Hepatocyte (in vitro differentiated cells): ENCODE measurements around the gene PCBP1. TPM values are rescaled to one million over a fixed set of nuclear protein-coding genes. Genes with fewer than 3 reads are reported as not detected.
"Not testable (repeated sequence)": the region's sequence is repeated elsewhere in the genome, so short reads cannot be mapped to it uniquely, and the experiment has no call there.

Experiments used
- DNase-seq: peaks from one replicate; pipeline ENCODE4 v3.0.0-alpha.2; 2016; ENCODE audit warnings: low spot score
- H2AFZ ChIP-seq: fragments of 200-600 bp; sonication (generic); 2 replicates; pipeline ENCODE4 v1.6.0; 2016; ENCODE audit warnings: antibody characterized with exemption, mild to moderate bottlenecking
- H3K27ac ChIP-seq: fragments of 200-600 bp; sonication (generic); 2 replicates; pipeline ENCODE4 v1.5.1; 2016; ENCODE audit warnings: mild to moderate bottlenecking
- H3K27me3 ChIP-seq: fragments of 200-600 bp; sonication (generic); 2 replicates; pipeline ENCODE4 v1.6.1; 2016
- H3K36me3 ChIP-seq: fragments of 200-600 bp; sonication (generic); replicated peaks from 2 replicates; pipeline ENCODE4 v1.5.1; 2016; ENCODE audit warnings: low read depth; ENCODE audit not compliant: insufficient read depth
- H3K4me1 ChIP-seq: fragments of 200-600 bp; sonication (generic); 2 replicates; pipeline ENCODE4 v1.5.1; 2016; ENCODE audit warnings: mild to moderate bottlenecking, moderate library complexity; ENCODE audit not compliant: insufficient read depth
- H3K4me2 ChIP-seq: fragments of 200-600 bp; sonication (generic); 2 replicates; pipeline ENCODE4 v1.6.0; 2016
- H3K4me3 ChIP-seq: fragments of 200-600 bp; sonication (generic); 2 replicates; pipeline ENCODE4 v1.5.1; 2016; ENCODE audit warnings: mild to moderate bottlenecking
- H3K79me2 ChIP-seq: fragments of 200-600 bp; sonication (generic); 2 replicates; pipeline ENCODE4 v1.6.0; 2017; ENCODE audit warnings: mild to moderate bottlenecking
- H3K9me2 ChIP-seq: fragments of 200-600 bp; sonication (generic); replicated peaks from 2 replicates; pipeline ENCODE4 v1.6.0; 2017; ENCODE audit warnings: mild to moderate bottlenecking; ENCODE audit not compliant: insufficient read depth
- H3K9me3 ChIP-seq: fragments of 200-600 bp; sonication (generic); 2 replicates; pipeline ENCODE4 v1.5.1; 2016; ENCODE audit warnings: low read depth, mild to moderate bottlenecking
- H4K20me1 ChIP-seq: fragments of 200-600 bp; sonication (generic); 2 replicates; pipeline ENCODE4 v1.6.0; 2016; ENCODE audit warnings: mild to moderate bottlenecking; ENCODE audit not compliant: insufficient read depth, poor library complexity, severe bottlenecking
- EZH2 ChIP-seq: fragments of 200-600 bp; sonication (generic); IDR thresholded peaks from 2 replicates; pipeline ENCODE4 v1.6.1; 2016; ENCODE audit warnings: antibody characterized with exemption, mild to moderate bottlenecking, borderline replicate concordance
- EZH2phosphoT487 ChIP-seq: fragments of 200-600 bp; sonication (generic); IDR thresholded peaks from one replicate; pipeline ENCODE4 v1.6.1; 2018; ENCODE audit warnings: antibody characterized with exemption, mild to moderate bottlenecking, low read depth, moderate library complexity; ENCODE audit not compliant: unreplicated experiment, severe bottlenecking
- WGBS: methylation state at CpG from one replicate; pipeline ENCODE4 v1.1.6; 2016; ENCODE audit warnings: low lambda C conversion rate; ENCODE audit errors: missing lambda C conversion rate; 5-methylcytosine and 5-hydroxymethylcytosine counted together
- polyA plus RNA-seq: library from polyadenylated mRNA; unstranded; fragments of >200 nt; fragmentation: Nextera tagmentation; extraction: Ambion mirVana; gene quantifications from 2 replicates; pipeline ENCODE4 v1.2.1, GENCODE V29; 2016
- total RNA-seq: library from RNA; depleted of rRNA; stranded (reverse); fragments of >200 nt; gene quantifications from 2 replicates; pipeline ENCODE4 v1.2.3, GENCODE V29; 2014
- TF ChIP-seq, protein P1 (sequence below): fragments of 200-600 bp; sonication (generic); IDR thresholded peaks from 2 replicates; pipeline ENCODE4 v1.5.1; 2016; ENCODE audit warnings: antibody characterized with exemption, mild to moderate bottlenecking; ENCODE audit not compliant: poor library complexity

The PCBP1 gene
- total and polyA plus RNA-seq, 2 experiments from 2014 or later: 97.1 to 183 TPM

- no peak overlapping the region for H3K27ac ChIP-seq
- no peaks in the 10 kb centered on the region for H4K20me1 ChIP-seq
- H3K9me2 ChIP-seq: no peaks in the 10 kb centered on the region
- no peaks in the 10 kb centered on the region for H3K9me3 ChIP-seq
- no peak overlapping the region for H3K4me3 ChIP-seq
- H2AFZ ChIP-seq: no peak overlapping the region
- no peaks in the 10 kb centered on the region for H3K79me2 ChIP-seq
- WGBS: 90% methylated on average over 1 of the region's 1 CpG
- DNase-seq: no peak
- no peaks in the 10 kb centered on the region for H3K27me3 ChIP-seq
- H3K4me1 ChIP-seq: no peaks in the 10 kb centered on the region
- no peaks in the 10 kb centered on the region for H3K36me3 ChIP-seq
- no peak overlapping the region for H3K4me2 ChIP-seq
- TF ChIP-seq, protein P1, sequence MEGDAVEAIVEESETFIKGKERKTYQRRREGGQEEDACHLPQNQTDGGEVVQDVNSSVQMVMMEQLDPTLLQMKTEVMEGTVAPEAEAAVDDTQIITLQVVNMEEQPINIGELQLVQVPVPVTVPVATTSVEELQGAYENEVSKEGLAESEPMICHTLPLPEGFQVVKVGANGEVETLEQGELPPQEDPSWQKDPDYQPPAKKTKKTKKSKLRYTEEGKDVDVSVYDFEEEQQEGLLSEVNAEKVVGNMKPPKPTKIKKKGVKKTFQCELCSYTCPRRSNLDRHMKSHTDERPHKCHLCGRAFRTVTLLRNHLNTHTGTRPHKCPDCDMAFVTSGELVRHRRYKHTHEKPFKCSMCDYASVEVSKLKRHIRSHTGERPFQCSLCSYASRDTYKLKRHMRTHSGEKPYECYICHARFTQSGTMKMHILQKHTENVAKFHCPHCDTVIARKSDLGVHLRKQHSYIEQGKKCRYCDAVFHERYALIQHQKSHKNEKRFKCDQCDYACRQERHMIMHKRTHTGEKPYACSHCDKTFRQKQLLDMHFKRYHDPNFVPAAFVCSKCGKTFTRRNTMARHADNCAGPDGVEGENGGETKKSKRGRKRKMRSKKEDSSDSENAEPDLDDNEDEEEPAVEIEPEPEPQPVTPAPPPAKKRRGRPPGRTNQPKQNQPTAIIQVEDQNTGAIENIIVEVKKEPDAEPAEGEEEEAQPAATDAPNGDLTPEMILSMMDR: no peak
- TF ChIP-seq EZH2 (no peak), EZH2phosphoT487 (no peak)
Measured at GRCh38 chr2:70049255-70049654, 38.0 kb upstream of the PCBP1 start.

GRCh38 chr2:70050631-70051425, 36.4 kb upstream of the PCBP1 start:
- no peak overlapping the region for H3K27ac ChIP-seq
- H3K79me2 ChIP-seq: no peaks in the 10 kb centered on the region
- H4K20me1 ChIP-seq: no peaks in the 10 kb centered on the region
- TF ChIP-seq EZH2phosphoT487 (no peak), EZH2 (no peak)
- TF ChIP-seq, protein P1: no peak
- H3K9me2 ChIP-seq: no peaks in the 10 kb centered on the region
- H2AFZ ChIP-seq: no peak overlapping the region
- H3K36me3 ChIP-seq: no peaks in the 10 kb centered on the region
- no peak overlapping the region for H3K4me3 ChIP-seq
- DNase-seq: no peak
- no peak overlapping the region for H3K4me2 ChIP-seq
- H3K9me3 ChIP-seq: no peaks in the 10 kb centered on the region
- H3K27me3 ChIP-seq: no peaks in the 10 kb centered on the region
- WGBS: 96% methylated on average over 5 of the region's 5 CpGs
- H3K4me1 ChIP-seq: no peaks in the 10 kb centered on the region

DNA sequence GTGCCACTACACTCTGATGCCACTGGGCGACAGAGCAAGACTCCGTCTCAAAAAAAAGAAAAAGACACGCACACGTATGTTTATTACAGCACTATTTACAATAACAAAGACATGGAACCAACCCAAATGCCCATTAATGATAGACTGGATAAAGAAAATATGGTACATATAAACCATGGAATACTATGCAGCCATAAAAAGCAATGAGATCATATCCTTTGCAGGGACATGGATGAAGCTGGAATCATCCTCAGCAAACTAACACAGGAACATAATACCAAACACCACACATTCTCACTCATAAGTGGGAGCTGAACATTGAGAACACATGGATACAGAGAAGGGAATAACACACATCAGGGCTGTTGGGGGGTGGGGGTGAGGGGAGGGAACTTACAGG, 32.0 kb upstream of the PCBP1 start:
- not testable (repeated sequence) for H3K27me3 ChIP-seq, H3K79me2 ChIP-seq, H2AFZ ChIP-seq, H3K4me2 ChIP-seq, H3K4me1 ChIP-seq, H3K27ac ChIP-seq, H3K36me3 ChIP-seq, H4K20me1 ChIP-seq, H3K9me2 ChIP-seq, DNase-seq, H3K4me3 ChIP-seq, H3K9me3 ChIP-seq
- 96% methylated on average over 4 of the region's 4 CpGs for WGBS

GRCh38 chr2:70061317-70061716, 26.0 kb upstream of the PCBP1 start:
- no peak overlapping the region for H3K27ac ChIP-seq
- no peaks in the 10 kb centered on the region for H3K9me2 ChIP-seq
- DNase-seq: no peak
- TF ChIP-seq EZH2 (no peak), EZH2phosphoT487 (no peak)
- TF ChIP-seq, protein P1: no peak
- no peaks in the 10 kb centered on the region for H3K27me3 ChIP-seq
- no peaks in the 10 kb centered on the region for H3K36me3 ChIP-seq
- no peak overlapping the region for H2AFZ ChIP-seq
- no peak overlapping the region for H3K4me2 ChIP-seq
- H3K4me3 ChIP-seq: no peak overlapping the region
- no peaks in the 10 kb centered on the region for H3K9me3 ChIP-seq
- H4K20me1 ChIP-seq: no peaks in the 10 kb centered on the region
- no peaks in the 10 kb centered on the region for H3K4me1 ChIP-seq
- 94% methylated on average over 2 of the region's 2 CpGs for WGBS
- H3K79me2 ChIP-seq: no peaks in the 10 kb centered on the region
